ENCODE results near the gene ENO1. TPM values are rescaled to one million over a fixed set of nuclear protein-coding genes. Genes with fewer than 3 reads are reported as not detected.

The ENO1 gene
- total RNA-seq, 1 donor from 2014 or later, result 1,154 TPM

DNA sequence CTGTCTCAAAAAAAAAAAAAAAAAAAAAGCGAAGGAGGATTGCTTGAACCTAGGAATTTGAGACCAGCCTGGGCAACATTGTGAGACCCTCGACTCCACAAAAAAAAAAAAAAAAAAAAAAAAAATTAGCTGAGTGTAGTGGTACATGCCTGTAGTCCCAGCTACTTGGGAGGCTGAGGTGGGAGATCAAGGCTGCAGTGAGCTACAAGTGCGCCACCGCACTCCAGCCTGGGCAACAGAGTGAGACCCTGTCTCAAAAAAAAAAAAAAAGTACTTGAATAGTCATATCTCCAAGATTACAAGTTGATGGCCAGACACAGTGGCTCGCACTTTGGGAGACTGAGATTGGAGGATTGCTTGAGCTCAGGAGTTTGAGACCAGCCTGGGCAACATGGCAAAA is 27.4 kb downstream of the ENO1 start:
- H3K9me3 Mint-ChIP-seq (ENCODE audit: low read depth), result no peaks in the 10 kb centered on the region
- H3K4me3 Mint-ChIP-seq (ENCODE audit: unreplicated experiment), result no peak overlapping the region
- DNase-seq (ENCODE audit: low spot score), result no peak
- no peaks in the 10 kb centered on the region for H3K36me3 Mint-ChIP-seq (ENCODE audit: low read depth)
- TF ChIP-seq, protein P1, sequence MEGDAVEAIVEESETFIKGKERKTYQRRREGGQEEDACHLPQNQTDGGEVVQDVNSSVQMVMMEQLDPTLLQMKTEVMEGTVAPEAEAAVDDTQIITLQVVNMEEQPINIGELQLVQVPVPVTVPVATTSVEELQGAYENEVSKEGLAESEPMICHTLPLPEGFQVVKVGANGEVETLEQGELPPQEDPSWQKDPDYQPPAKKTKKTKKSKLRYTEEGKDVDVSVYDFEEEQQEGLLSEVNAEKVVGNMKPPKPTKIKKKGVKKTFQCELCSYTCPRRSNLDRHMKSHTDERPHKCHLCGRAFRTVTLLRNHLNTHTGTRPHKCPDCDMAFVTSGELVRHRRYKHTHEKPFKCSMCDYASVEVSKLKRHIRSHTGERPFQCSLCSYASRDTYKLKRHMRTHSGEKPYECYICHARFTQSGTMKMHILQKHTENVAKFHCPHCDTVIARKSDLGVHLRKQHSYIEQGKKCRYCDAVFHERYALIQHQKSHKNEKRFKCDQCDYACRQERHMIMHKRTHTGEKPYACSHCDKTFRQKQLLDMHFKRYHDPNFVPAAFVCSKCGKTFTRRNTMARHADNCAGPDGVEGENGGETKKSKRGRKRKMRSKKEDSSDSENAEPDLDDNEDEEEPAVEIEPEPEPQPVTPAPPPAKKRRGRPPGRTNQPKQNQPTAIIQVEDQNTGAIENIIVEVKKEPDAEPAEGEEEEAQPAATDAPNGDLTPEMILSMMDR (IDR thresholded peaks at IDR 0.05), result no peak
- H3K27ac Mint-ChIP-seq (ENCODE audit: unreplicated experiment), result no peak overlapping the region
- peaks cover 6% of the 10 kb centered on the region for H3K4me1 Mint-ChIP-seq (ENCODE audit: low read depth)
- no peaks in the 10 kb centered on the region for H3K27me3 Mint-ChIP-seq (ENCODE audit: low read depth)

DNA sequence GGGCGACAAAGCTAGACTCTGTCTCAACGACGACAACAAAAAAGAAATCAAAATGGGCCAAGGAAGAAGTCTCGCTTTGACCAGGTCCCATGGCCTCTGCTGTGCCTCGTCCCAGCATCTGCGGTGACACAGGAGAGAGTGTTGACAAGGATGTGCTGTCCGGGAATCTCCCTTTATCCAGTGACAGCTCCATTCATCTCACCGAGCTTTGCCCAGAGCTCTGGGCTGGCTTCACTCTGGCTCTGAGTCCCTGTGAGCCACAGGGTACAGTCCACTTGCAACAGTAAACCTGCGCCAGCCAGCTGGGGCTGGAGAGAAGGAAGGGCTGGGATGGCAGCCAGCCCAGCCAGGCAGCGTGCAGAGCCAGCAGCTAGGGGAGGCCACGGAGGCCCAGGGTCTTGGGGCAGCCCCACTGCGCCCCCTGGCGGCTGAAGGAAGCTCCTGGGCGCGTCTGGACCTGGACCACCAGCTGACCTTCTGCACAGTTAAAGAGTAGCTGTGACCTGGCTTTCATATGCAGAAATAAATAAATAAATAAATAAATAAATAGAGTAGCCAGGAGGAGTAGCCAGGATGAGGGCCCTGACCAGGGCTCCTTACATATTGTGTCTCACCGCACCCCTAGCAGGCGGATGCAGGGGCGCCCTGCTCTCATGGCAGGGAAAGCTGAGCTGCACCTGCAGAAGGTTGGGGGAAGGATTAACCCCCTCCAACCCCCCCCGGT is 29.7 kb downstream of the ENO1 start:
- TF ChIP-seq, protein P1 (IDR thresholded peaks at IDR 0.05), result peak; percentile 96
- no peaks in the 10 kb centered on the region for H3K9me3 Mint-ChIP-seq (ENCODE audit: low read depth)
- H3K27ac Mint-ChIP-seq (ENCODE audit: unreplicated experiment), result peak overlapping the region; percentile 80
- H3K4me1 Mint-ChIP-seq (ENCODE audit: low read depth), result peaks cover 15% of the 10 kb centered on the region
- no peaks in the 10 kb centered on the region for H3K36me3 Mint-ChIP-seq (ENCODE audit: low read depth)
- H3K27me3 Mint-ChIP-seq (ENCODE audit: low read depth), result no peaks in the 10 kb centered on the region
- no peak overlapping the region for H3K4me3 Mint-ChIP-seq (ENCODE audit: unreplicated experiment)
- peak; percentile 97 for DNase-seq (ENCODE audit: low spot score)

DNA sequence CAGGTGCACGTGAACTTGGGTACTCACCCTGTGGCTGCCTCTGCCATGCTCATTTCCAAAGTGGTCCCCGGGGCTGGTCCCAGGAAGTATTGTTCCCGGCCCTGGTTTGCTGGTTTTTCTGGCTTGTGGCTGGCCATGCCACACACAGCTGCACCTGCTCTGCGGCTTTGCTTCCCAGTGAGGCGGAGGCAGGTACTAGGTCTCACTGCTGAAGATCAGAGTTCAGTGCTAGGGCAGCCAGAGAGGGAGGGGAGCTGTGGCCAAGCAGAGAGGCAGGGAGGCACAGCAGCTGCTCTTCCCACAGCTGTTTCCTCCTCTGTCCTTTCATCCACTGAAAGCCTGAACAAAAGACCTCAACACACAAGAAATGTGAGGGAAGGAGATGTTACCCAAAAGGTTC is 30.5 kb downstream of the ENO1 start:
- TF ChIP-seq, protein P1 (IDR thresholded peaks at IDR 0.05), result no peak
- H3K4me3 Mint-ChIP-seq (ENCODE audit: unreplicated experiment), result no peak overlapping the region
- H3K4me1 Mint-ChIP-seq (ENCODE audit: low read depth), result peaks cover 15% of the 10 kb centered on the region
- no peaks in the 10 kb centered on the region for H3K27me3 Mint-ChIP-seq (ENCODE audit: low read depth)
- no peak for DNase-seq (ENCODE audit: low spot score)
- H3K9me3 Mint-ChIP-seq (ENCODE audit: low read depth), result no peaks in the 10 kb centered on the region
- no peaks in the 10 kb centered on the region for H3K36me3 Mint-ChIP-seq (ENCODE audit: low read depth)
- H3K27ac Mint-ChIP-seq (ENCODE audit: unreplicated experiment), result no peak overlapping the region

DNA sequence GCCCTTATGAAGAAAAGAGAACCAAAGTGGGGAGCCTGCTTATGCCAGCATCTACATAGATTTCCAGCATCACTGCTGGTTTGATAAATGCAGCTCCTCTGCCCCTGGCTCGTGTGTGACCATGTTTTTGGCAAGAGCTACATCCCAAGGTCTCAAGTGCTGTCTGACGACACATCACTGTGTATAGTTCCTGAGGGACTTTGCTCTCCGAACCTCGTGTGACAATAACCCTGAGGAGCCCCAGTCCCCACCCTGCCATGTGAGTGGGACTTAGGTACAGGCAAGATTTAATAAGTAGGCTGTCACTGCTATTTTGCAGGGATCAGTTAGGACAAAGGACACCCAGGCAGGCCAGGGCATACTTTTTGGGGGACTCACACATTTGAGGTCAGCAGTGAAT is 32.2 kb downstream of the ENO1 start:
- Mint-ChIP-seq H3K9me3 (ENCODE audit: low read depth) (no peaks in the 10 kb centered on the region), H3K27ac (ENCODE audit: unreplicated experiment) (no peak overlapping the region), H3K27me3 (ENCODE audit: low read depth) (no peaks in the 10 kb centered on the region), H3K4me1 (ENCODE audit: low read depth) (peaks cover 15% of the 10 kb centered on the region), H3K4me3 (ENCODE audit: unreplicated experiment) (no peak overlapping the region), H3K36me3 (ENCODE audit: low read depth) (no peaks in the 10 kb centered on the region)
- no peak for DNase-seq (ENCODE audit: low spot score)
- TF ChIP-seq, protein P1 (IDR thresholded peaks at IDR 0.05), result no peak

DNA sequence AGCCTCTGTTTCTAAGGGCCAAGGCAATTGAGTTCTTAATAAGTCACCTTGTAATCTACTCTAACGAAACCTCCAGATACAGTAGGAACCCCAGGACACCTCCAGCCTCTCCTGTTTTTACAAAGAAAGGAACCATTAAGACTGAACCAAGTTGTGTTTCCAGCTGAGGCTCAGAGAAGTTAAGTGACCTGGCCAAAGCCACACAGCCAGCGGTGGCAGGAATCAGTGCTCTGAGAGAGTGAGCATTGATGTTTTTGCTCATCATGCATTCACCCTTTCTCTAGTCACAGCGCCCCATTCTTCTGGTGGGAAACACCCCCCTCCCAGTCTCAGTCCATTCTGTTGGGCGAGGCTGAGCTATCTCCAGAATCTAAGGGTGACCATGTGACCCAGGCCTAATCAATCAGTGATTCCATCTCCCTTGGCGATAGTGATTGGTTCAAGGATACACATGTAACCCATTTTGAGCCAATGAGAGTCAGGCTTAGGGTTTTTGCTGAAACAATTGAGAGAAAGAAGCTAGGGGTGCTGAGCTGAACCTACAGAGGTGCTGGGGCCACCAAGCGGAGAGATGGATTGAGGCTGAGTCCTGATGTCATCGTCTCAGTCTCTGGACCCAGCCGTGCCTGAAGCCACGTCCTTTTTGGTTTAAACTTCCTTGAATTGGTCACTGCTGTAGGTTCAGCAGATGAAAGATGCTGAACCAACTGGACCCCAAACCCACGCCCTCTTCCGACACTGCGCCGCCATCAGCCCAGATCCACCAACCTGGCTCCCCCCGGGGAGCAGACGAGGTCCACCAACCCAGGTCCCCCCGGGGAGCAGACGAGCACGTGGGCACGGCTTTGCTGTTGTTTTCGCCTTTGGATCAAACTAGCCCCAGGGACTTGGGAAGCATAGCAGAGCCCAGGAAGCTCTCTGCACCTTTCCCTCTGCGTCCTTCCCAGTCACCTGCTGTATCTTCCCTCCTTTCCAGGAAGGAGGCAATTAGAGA is 33.1 kb downstream of the ENO1 start:
- no peak overlapping the region for H3K4me3 Mint-ChIP-seq (ENCODE audit: unreplicated experiment)
- TF ChIP-seq, protein P1 (IDR thresholded peaks at IDR 0.05), result no peak
- H3K9me3 Mint-ChIP-seq (ENCODE audit: low read depth), result no peaks in the 10 kb centered on the region
- no peak for DNase-seq (ENCODE audit: low spot score)
- no peak overlapping the region for H3K27ac Mint-ChIP-seq (ENCODE audit: unreplicated experiment)
- no peaks in the 10 kb centered on the region for H3K27me3 Mint-ChIP-seq (ENCODE audit: low read depth)
- H3K36me3 Mint-ChIP-seq (ENCODE audit: low read depth), result no peaks in the 10 kb centered on the region
- H3K4me1 Mint-ChIP-seq (ENCODE audit: low read depth), result peaks cover 15% of the 10 kb centered on the region
